K562 (cell line): ENCODE results near the gene PLD6. TPM values are rescaled to one million over a fixed set of nuclear protein-coding genes. Genes with fewer than 3 reads are reported as not detected.

Experiments
- ATAC-seq: fragments of 200-7000 bp; cut with Tn5 transposase; 3 replicates; pipeline ENCODE4 v1.9.1; 2020; ENCODE audit warnings: moderate library complexity
- BruUV-seq: library from RNA; stranded (reverse); fragments of 400-500 nt; replicated peaks from 2 replicates; lab custom pipeline; 2021; lab: Mats Ljungman, UMichigan
- CTCF ChIA-PET: fragments of 300-600 bp; formaldehyde crosslinking; extraction: SDS; loops from one replicate; lab custom pipeline; 2021; ENCODE audit warnings: low intra/inter-chr PET ratio; lab: Yijun Ruan, JAX
- POLR2A ChIA-PET: fragments of 300-600, 350-650 bp; sonication (Branson Sonifier 250); formaldehyde crosslinking; extraction: SDS; loops from one replicate; lab custom pipeline; 2021; ENCODE audit warnings: antibody characterized with exemption, inconsistent platforms; lab: Yijun Ruan, JAX
- DNase-seq, 4 experiments: peaks; one replicate each; pipeline versions ENCODE4 v3.0.0 to v3.0.0-alpha.2; 2011 to 2018; ENCODE audit warnings: low spot score in 3 of 4, mixed read lengths in 3 of 4; ENCODE audit errors: extremely low read depth in 1 of 4
- FAIRE-seq: peaks from 2 replicates; lab custom pipeline; 2011; peaks lifted over from hg19 to GRCh38; lab: Jason Lieb, UNC
- H2AFZ ChIP-seq: 2 replicates; pipeline ENCODE4 v1.6.0; 2011; ENCODE audit warnings: low read depth, low read length, control low read depth, inconsistent platforms
- H3K27ac ChIP-seq: fragments of 200-600 bp; 3 replicates; pipeline ENCODE4 v1.8.0; 2011; ENCODE audit warnings: low read depth, mild to moderate bottlenecking, control low read depth, inconsistent platforms, low read length, moderate library complexity, mixed read lengths; ENCODE audit errors: extremely low read depth
- H3K27me3 ChIP-seq, 2 experiments: fragments of 300-600 bp in 1 of 2; 2 replicates in 1 of 2; 3 replicates in 1 of 2; pipeline versions ENCODE4 v1.6.0 to v1.8.0; 2011; ENCODE audit warnings: inconsistent platforms in 2 of 2, low read length in 2 of 2, mild to moderate bottlenecking in 1 of 2, mixed read lengths in 1 of 2, moderate library complexity in 1 of 2; ENCODE audit not compliant: control insufficient read depth in 2 of 2, insufficient read depth in 2 of 2
- H3K36me3 ChIP-seq: fragments of 300-600 bp; 3 replicates; pipeline ENCODE4 v1.8.0; 2011; ENCODE audit warnings: mild to moderate bottlenecking, low read length, inconsistent platforms; ENCODE audit not compliant: control insufficient read depth, insufficient read depth
- H3K4me1 ChIP-seq, 2 experiments: fragments of 200-600 bp in 1 of 2; replicated peaks in 1 of 2; 2 replicates in 1 of 2; 3 replicates in 1 of 2; pipeline versions ENCODE4 v1.5.1 to v1.8.0; 2011; ENCODE audit warnings: inconsistent platforms in 2 of 2, low read length in 2 of 2, mild to moderate bottlenecking in 1 of 2, mixed read lengths in 1 of 2, moderate library complexity in 1 of 2; ENCODE audit not compliant: control insufficient read depth in 2 of 2, insufficient read depth in 2 of 2
- H3K4me2 ChIP-seq: 2 replicates; pipeline ENCODE4 v1.6.1; 2011; ENCODE audit warnings: low read length, control low read depth, inconsistent platforms, mixed read lengths; ENCODE audit not compliant: insufficient read depth
- H3K4me3 ChIP-seq: fragments of 200-600 bp; sonication (generic), shearing (Covaris generic); 2 replicates; pipeline ENCODE4 v1.5.1; 2016; ENCODE audit warnings: control low read depth, inconsistent platforms
- H3K79me2 ChIP-seq: fragments of 200-600 bp; 3 replicates; pipeline ENCODE4 v1.8.0; 2011; ENCODE audit warnings: low read length, inconsistent platforms; ENCODE audit not compliant: control insufficient read depth, insufficient read depth
- H3K9ac ChIP-seq, 2 experiments: 2 replicates each; pipeline versions ENCODE4 v1.6.0 to v1.6.1; 2011; ENCODE audit warnings: low read depth in 2 of 2, low read length in 2 of 2, control low read depth in 1 of 2, inconsistent platforms in 1 of 2, mild to moderate bottlenecking in 1 of 2, mixed read lengths in 1 of 2; ENCODE audit not compliant: insufficient read depth in 1 of 2
- H3K9me1 ChIP-seq: one replicate; pipeline ENCODE4 v1.6.0; 2011; ENCODE audit warnings: inconsistent platforms, mild to moderate bottlenecking, low read length, moderate library complexity; ENCODE audit not compliant: control insufficient read depth, insufficient read depth
- H3K9me3 ChIP-seq: replicated peaks from 2 replicates; pipeline ENCODE4 v1.5.1; 2011; ENCODE audit warnings: low read depth, low read length, inconsistent platforms; ENCODE audit not compliant: control insufficient read depth, insufficient read depth
- H4K20me1 ChIP-seq: replicated peaks from 2 replicates; pipeline ENCODE4 v1.6.1; 2011; ENCODE audit warnings: low read length, inconsistent platforms, mixed read lengths; ENCODE audit not compliant: control insufficient read depth, insufficient read depth
- ATF7 ChIP-seq: fragments of 450-650 bp; IDR thresholded peaks from 2 replicates; pipeline ENCODE4 v1.7.1; 2014; ENCODE audit warnings: mild to moderate bottlenecking, moderate library complexity
- RBM25 ChIP-seq: fragments of 200-400 bp; formaldehyde crosslinking; IDR thresholded peaks from 2 replicates; pipeline ENCODE4 v1.6.1; 2018; ENCODE audit warnings: low read length, low read depth, moderate library complexity; ENCODE audit not compliant: severe bottlenecking
- YBX1 ChIP-seq: fragments of 450-650 bp; IDR thresholded peaks from 2 replicates; pipeline ENCODE4 v1.7.1; 2016; ENCODE audit warnings: mild to moderate bottlenecking
- WGBS: fragments of 100-300 bp; shearing (Covaris generic); methylation state at CpG from one replicate; pipeline ENCODE4 v1.1.6; 2016; ENCODE audit warnings: low coverage, mixed read lengths; ENCODE audit not compliant: insufficient coverage; ENCODE audit errors: missing lambda C conversion rate; 5-methylcytosine and 5-hydroxymethylcytosine counted together
- in situ Hi-C: fragments of 300-500 bp; cut with MboI; formaldehyde crosslinking; loops from 4 replicates; pipeline ENCODE4 v1.15.0; 2018; ENCODE audit warnings: inconsistent platforms, mixed read lengths
- intact Hi-C: fragments of 100-400 bp; cut with micrococcal nuclease; formaldehyde crosslinking; loops from 2 replicates; pipeline ENCODE4 v1.14.2; 2022
- polyA plus RNA-seq, 8 experiments: library from polyadenylated mRNA; depleted of rRNA in 4 of 8; stranded (reverse) in 5 of 8; unstranded in 3 of 8; fragments of >200 nt; fragmentation: Nextera tagmentation in 2 of 8; fragmentation: Illumina TruSeq in 1 of 8; extraction: Ambion mirVana in 2 of 8; extraction: Trizol in 1 of 8; gene quantifications; 2 replicates each; pipeline versions ENCODE4 v1.2.1 to v1.2.3, GENCODE V29; 2011 to 2014; ENCODE audit warnings: inconsistent platforms in 1 of 8, missing spikeins in 1 of 8
- total RNA-seq, 7 experiments: library from RNA; depleted of rRNA in 6 of 7; stranded (reverse); fragments of >200 nt in 6 of 7; fragmentation: Illumina TruSeq in 2 of 7; extraction: Trizol in 2 of 7; gene quantifications; 2 replicates each; pipeline versions ENCODE4 v1.2.1 to v1.2.3, GENCODE V29; 2011 to 2021; ENCODE audit warnings: low replicate concordance in 1 of 7
- TF ChIP-seq, protein P1 (sequence below): fragments of 250-450 bp; sonication (Bioruptor Pico); IDR thresholded peaks from 2 replicates; pipeline ENCODE4 v1.5.0; 2022; ENCODE audit warnings: mild to moderate bottlenecking
- TF ChIP-seq, protein P2 (sequence below): sonication (generic); IDR thresholded peaks from 2 replicates; pipeline ENCODE4 v1.6.1; 2016

The PLD6 gene
- total and polyA plus RNA-seq, 9 of the 15 experiments (the other 6 are each of a cell fraction or from before 2014, with no cell fraction given) = 3.6 to 15.6 (median 10.0) TPM

DNA sequence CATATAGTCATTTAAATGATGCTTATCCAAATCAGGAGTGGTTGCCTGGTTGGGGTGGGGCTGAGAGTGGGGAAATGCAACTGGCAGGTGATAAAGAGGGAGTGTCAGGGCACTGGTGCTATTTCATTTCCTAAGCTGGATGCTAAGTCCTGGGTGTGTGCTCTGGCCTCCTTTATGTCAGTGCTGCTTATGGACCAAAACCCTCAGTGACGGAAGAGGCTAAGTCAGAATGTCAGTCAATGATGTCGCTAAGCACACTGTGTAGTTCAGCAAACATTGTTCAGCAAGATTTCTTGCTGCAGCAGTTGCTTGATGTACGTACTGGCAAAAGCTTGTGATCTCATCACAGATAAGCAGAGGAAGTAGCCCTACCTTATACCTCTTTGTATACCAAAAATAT, 47.3 kb upstream of the PLD6 start:
- CTCF ChIA-PET = no interaction called here

More for the DNA sequence above, 47.3 kb upstream of the PLD6 start:
- POLR2A ChIA-PET = interaction anchor here (0.6 to 1.2 kb wide), 6 partner anchors 9 to 283 kb away, joined by 3 to 6 read pairs (median 3); no protein-coding TSS in a partner anchor
- DNase-seq = no peak
- H3K4me2 ChIP-seq = no peak overlapping the region
- H3K79me2 ChIP-seq = no peaks in the 10 kb centered on the region; the same call in 1 of the 3 replicates
- no peaks in the 10 kb centered on the region for H3K27me3 ChIP-seq
- no TSS peak for BruUV-seq
- in situ Hi-C loops (no loop called here), intact Hi-C loops (no loop called here)
- no peaks in the 10 kb centered on the region for H3K9me3 ChIP-seq
- H3K9me1 ChIP-seq = no peaks in the 10 kb centered on the region
- H3K4me1 ChIP-seq = peaks cover 0 to 11% of the 10 kb centered on the region in 2 experiments; a peak in 3 of 5 replicates
- H3K4me3 ChIP-seq = no peak overlapping the region
- no peak overlapping the region for H3K9ac ChIP-seq
- peaks cover 76% of the 10 kb centered on the region for H3K36me3 ChIP-seq
- 66% methylated on average over 3 of the region's 3 CpGs for WGBS
- H3K27ac ChIP-seq = no peak overlapping the region; the same call in 2 of the 3 replicates
- no peak for FAIRE-seq
- H4K20me1 ChIP-seq = no peaks in the 10 kb centered on the region
- TF ChIP-seq ATF7 (no peak), YBX1 (no peak), RBM25 (no peak)
- TF ChIP-seq, protein P1, sequence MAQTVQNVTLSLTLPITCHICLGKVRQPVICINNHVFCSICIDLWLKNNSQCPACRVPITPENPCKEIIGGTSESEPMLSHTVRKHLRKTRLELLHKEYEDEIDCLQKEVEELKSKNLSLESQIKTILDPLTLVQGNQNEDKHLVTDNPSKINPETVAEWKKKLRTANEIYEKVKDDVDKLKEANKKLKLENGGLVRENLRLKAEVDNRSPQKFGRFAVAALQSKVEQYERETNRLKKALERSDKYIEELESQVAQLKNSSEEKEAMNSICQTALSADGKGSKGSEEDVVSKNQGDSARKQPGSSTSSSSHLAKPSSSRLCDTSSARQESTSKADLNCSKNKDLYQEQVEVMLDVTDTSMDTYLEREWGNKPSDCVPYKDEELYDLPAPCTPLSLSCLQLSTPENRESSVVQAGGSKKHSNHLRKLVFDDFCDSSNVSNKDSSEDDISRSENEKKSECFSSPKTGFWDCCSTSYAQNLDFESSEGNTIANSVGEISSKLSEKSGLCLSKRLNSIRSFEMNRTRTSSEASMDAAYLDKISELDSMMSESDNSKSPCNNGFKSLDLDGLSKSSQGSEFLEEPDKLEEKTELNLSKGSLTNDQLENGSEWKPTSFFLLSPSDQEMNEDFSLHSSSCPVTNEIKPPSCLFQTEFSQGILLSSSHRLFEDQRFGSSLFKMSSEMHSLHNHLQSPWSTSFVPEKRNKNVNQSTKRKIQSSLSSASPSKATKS (CRISPR knock-in tag) = no peak
- TF ChIP-seq, protein P2, sequence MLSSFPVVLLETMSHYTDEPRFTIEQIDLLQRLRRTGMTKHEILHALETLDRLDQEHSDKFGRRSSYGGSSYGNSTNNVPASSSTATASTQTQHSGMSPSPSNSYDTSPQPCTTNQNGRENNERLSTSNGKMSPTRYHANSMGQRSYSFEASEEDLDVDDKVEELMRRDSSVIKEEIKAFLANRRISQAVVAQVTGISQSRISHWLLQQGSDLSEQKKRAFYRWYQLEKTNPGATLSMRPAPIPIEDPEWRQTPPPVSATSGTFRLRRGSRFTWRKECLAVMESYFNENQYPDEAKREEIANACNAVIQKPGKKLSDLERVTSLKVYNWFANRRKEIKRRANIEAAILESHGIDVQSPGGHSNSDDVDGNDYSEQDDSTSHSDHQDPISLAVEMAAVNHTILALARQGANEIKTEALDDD = no peak
- no peak overlapping the region for H2AFZ ChIP-seq
- ATAC-seq = no peak
